Endothelial cell of umbilical vein (primary cell): Measurements from ENCODE around the gene RUNDC3A.

Experiments used
- CTCF ChIP-seq, 2 donors: IDR thresholded peaks; 1 replicate in 1 of 2; 2 replicates in 1 of 2; pipeline ENCODE4 v1.5.1; 2011; ENCODE audit warnings: low read length in 2 of 2, mild to moderate bottlenecking in 2 of 2, moderate library complexity in 2 of 2, control low read depth in 1 of 2, inconsistent platforms in 1 of 2, low read depth in 1 of 2; ENCODE audit not compliant: insufficient read depth in 1 of 2; ENCODE audit errors: extremely low read depth in 1 of 2
- EZH2 ChIP-seq: IDR thresholded peaks from 2 replicates; pipeline ENCODE4 v1.6.1; 2012; ENCODE audit warnings: borderline replicate concordance, low read depth, mild to moderate bottlenecking, moderate library complexity, low read length, inconsistent platforms; ENCODE audit not compliant: severe bottlenecking
- JUN ChIP-seq: IDR thresholded peaks from 2 replicates; pipeline ENCODE4 v1.6.1; 2011; ENCODE audit warnings: borderline replicate concordance, low read depth; ENCODE audit not compliant: insufficient read length, insufficient read depth

- no peak for TF ChIP-seq JUN
- no peak for TF ChIP-seq CTCF (IDR thresholded peaks at IDR 0.05; ENCODE audit: extremely low read depth in 1 of 2, insufficient read depth in 1 of 2, low read depth in 1 of 2, low read length in 2 of 2)
- no peak for TF ChIP-seq EZH2
These were observed 5.6 kb downstream of the RUNDC3A start for GRCh38 chr17:44314031-44314430.
